ENCODE results near the gene ZC3H6.

GRCh38 chr2:112244854-112245253 lies 30.5 kb upstream of the ZC3H6 start:
- TF ChIP-seq CTCF (IDR thresholded peaks at IDR 0.05) (no peak), POLR2A (IDR thresholded peaks at IDR 0.05) (no peak)

All from uterus (tissue), 2 donors.